SH-SY5Y (cell line): ENCODE results near the gene ADD1.

Source experiments
- GATA2 ChIP-seq: IDR thresholded peaks from 2 replicates; pipeline ENCODE4 v1.6.1; 2011; ENCODE audit warnings: mild to moderate bottlenecking, low read depth, low read length
- GATA3 ChIP-seq: IDR thresholded peaks from 2 replicates; pipeline ENCODE4 v1.6.1; 2011; ENCODE audit warnings: low read depth, mild to moderate bottlenecking, low read length, moderate library complexity

Gene ADD1, protein sequence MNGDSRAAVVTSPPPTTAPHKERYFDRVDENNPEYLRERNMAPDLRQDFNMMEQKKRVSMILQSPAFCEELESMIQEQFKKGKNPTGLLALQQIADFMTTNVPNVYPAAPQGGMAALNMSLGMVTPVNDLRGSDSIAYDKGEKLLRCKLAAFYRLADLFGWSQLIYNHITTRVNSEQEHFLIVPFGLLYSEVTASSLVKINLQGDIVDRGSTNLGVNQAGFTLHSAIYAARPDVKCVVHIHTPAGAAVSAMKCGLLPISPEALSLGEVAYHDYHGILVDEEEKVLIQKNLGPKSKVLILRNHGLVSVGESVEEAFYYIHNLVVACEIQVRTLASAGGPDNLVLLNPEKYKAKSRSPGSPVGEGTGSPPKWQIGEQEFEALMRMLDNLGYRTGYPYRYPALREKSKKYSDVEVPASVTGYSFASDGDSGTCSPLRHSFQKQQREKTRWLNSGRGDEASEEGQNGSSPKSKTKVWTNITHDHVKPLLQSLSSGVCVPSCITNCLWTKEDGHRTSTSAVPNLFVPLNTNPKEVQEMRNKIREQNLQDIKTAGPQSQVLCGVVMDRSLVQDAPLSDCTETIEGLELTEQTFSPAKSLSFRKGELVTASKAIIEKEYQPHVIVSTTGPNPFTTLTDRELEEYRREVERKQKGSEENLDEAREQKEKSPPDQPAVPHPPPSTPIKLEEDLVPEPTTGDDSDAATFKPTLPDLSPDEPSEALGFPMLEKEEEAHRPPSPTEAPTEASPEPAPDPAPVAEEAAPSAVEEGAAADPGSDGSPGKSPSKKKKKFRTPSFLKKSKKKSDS

DNA sequence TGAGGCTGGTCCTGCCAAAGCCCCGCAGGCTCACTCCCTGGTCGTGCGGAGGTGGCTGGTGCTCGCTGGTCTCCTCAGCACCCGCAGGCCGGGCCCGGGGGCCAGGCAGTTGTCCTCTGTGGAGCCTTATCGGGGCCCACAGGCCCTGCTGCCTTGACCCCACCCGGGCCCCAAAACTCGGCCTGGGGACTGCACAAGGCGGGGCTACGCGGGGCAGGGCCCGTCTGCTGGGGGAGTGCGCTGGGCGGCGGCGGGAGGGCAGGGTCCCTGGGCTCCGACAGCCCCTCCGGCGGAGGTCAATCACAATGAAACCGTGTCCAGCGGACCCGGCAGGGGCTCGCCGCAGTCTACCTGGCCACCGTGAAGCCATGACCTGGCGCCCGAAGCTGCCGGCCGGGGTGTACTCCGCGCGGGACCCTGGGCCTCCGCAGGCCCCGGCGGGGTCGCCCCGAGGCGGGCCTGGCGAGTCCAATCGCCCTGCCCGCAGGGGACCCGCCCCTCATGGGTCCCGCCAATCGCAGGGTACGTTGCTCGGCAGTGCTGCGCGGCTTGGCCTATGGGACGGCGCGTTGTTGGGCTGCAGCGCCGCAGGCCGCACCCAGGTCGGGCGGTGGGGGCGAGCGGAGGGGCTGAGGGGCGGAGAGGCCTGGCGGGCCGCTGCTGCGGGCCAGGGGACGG lies at the start of gene ADD1:
Gene ADD1, plus strand, starts transcription at position 582 of the 678 bp plus-strand sequence. CDS start 32,072 bp downstream, outside the sequence.
- TF ChIP-seq GATA2 (0 out of 2 replicates have a peak, but pooled peaks have one; percentile 5), GATA3 (no peak)

DNA sequence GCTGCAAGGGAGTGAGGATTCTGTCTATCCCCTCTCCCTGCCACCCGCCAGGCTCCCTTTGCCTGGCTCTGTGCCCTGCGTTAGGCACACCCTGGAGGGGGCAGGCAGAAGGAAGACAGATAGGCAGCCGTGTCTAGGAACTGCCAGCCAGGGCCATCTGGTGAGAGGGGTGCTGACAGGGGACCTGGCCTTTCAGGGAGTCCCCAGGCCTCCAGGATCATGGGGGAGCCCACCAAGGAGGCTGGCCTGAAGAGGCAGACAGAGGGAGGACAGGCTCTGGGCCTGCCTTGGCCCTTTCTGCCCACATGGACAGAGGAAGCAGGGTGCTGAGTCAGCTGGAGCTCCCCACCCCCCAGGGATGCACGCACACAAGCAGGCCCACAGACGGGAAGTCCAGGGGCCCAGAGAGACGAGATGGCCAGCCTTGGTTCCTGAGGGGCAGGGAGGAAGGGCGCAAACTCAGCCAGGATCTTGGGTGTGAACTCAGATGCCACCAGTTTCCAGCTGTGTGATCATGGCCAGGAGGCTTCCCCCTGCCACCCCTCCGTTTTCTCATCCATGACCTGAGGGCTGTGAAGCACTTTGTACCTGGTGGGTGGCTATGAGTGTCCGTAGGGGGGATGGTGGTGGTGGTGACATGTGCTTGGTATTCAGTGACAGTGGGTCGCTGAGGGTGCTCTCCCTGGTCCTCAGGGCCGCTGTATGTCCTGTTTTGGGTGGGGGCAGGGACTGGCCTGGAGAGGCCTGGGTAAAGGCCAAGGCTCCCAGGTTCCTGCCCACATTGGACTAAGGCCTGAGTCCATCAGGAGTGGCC lies 49.0 kb upstream of the ADD1 start:
- TF ChIP-seq GATA2 (no peak; the same call in 1 of the 2 replicates), GATA3 (no peak)

- TF ChIP-seq GATA2 (no peak), GATA3 (no peak)
These were observed 48.2 kb upstream of the ADD1 start for GRCh38 chr4:2795300-2795892.

DNA sequence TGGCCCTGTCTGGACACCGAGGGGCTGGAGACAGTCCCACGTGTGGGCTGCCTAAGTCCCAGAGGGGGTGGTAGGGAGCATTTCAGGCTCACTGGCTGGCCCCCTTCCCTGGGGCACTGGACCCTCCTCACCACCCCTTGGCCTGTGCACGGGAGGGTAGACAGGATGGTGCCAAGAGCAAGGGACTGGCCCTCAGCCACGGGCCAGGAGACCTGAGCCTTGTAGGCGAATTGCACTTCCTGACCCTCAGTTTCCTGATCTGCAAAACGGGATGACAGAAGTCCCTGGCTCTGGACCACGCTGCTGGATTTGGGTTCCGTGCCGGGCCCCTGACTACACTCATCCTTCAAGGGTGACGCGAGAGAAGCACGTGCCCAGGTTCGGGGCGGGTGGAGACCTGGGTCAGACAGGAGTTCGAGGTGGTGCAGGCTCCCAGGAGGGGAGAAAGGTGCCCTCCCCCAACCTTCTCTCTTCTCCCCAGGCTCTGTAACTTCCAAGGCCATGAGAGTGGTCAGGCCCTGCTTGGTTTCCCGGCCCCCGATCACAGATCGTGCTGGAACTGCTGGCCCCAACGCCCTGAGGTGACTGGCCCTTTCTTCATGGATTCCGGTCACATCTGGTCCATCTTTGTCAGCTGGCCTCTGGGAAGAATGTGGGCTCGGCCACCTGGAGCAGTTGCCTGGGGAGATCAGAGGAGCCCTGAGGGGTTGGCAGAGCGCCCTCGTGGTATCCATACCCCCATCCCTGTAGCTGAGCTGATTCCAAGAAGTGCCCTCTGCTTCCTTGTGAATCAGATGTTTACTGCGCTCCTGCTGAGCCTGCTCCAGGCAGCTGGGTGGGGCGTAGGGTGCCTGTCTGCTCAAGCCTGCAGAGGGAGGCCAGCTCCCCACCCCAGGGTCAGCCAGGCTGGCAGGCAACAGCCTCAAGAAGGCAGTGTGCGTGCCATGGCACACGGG lies 47.5 kb upstream of the ADD1 start:
- TF ChIP-seq GATA3 (no peak), GATA2 (no peak)

GRCh38 chr4:2796849-2797544 lies 46.6 kb upstream of the ADD1 start:
- TF ChIP-seq GATA2: no peak
- TF ChIP-seq GATA3: no peak

DNA sequence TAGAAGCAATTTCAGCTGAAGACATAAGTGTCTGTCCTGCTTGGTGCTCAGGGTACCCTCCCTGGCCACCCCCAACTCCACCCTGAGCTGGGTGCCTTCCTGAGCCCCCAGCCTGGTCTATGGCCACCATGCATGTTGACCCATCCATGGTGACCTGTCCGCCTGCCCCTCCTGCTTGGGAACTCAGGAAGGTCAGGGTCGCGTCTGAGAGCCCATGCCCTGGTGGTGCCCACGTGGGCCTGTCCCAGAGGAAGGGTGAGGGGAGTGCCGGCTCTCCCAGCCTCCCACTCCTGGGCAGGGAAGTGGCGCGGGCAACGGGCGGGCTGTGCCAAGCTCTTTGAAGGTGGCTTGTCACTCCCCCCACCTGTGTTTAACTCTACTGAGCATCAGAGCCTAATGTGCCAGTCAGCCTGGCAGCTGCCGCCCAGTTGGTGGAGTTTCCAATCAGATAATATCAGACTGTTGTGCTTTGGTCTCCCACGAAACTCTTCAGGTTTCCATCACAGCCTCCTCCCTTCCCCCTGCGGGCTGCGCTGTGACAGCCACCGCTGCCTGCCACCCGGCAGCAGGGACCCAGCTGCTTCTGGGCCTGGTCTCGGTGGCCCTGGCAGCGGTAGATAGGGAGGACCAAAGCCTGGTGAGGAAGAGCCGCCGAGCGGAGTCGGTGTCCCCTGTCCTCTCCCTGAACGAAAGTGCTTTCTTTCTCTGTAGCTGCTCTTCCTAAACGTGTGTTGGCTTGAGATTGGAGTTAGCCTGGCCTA lies 45.9 kb upstream of the ADD1 start:
- TF ChIP-seq GATA3: no peak
- peak; percentile 92 for TF ChIP-seq GATA2

GRCh38 chr4:2798399-2799223 lies 45.0 kb upstream of the ADD1 start:
- TF ChIP-seq GATA2: peak; percentile 95
- TF ChIP-seq GATA3: no peak

DNA sequence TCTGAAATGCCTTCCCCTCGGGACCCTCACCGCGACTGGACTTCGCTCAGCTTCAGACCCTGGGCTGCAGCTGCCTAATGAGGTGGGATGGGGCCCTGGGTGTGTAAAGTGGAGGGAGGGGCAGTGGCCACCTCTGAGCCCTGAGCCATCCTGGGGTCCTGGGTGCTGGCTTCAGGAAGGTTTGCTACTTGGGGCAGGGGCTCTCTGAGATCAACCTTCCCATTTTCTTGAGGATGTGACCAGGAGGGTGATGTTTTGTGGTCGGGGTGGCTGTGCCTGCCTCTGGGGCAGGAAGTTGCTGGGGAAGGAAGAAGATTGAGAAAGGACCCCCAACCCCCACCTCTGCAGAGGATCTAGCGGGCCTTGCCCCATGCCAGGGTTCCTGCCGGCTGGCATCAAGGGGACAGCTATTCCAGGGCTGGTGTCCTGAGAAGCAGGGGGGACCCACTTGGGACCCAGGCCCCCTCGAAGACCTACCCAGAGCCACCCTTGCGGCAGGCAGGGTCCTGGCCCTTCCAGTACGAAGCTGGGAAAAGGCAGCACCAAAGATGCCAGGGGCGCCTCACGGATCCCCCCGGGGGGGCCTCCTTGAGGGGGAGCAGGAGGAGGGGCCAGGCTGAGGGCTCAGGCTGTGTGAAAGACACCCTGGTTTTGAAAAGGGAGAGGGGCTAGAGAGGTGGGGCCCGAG lies 44.3 kb upstream of the ADD1 start:
- TF ChIP-seq GATA2: no peak
- TF ChIP-seq GATA3: no peak

- TF ChIP-seq GATA2: no peak
These were observed 43.5 kb upstream of the ADD1 start for GRCh38 chr4:2799971-2800690.
